DMS79 treated with DMSO at 0.1 percent for 48 hours (cell line): ENCODE measurements around the gene FBXO28.
A peak's percentile ranks its signal among the peaks of the same experiment; 100 is the strongest.
"Not testable (repeated sequence)": the region's sequence is repeated elsewhere in the genome, so short reads cannot be mapped to it uniquely, and the experiment has no call there.

Source experiments
- DNase-seq: peaks from one replicate; lab custom pipeline; 2025; lab: John Stamatoyannopoulos, UW

The FBXO28 gene

GRCh38 chr1:224189561-224189960, 75.7 kb downstream of the FBXO28 start:
- no peak for DNase-seq

GRCh38 chr1:224192082-224192788, 78.3 kb downstream of the FBXO28 start:
- DNase-seq = no peak

- no peak for DNase-seq
These were observed 79.5 kb downstream of the FBXO28 start for GRCh38 chr1:224193319-224193966.

GRCh38 chr1:224196813-224197600, 83.1 kb downstream of the FBXO28 start:
- DNase-seq = no peak

GRCh38 chr1:224198572-224198971, 84.7 kb downstream of the FBXO28 start:
- DNase-seq = no peak

- no peak for DNase-seq
These were observed 85.8 kb downstream of the FBXO28 start for GRCh38 chr1:224199679-224200078.

- DNase-seq = no peak
These were observed 87.5 kb downstream of the FBXO28 start for GRCh38 chr1:224201383-224201782.

- no peak for DNase-seq
These were observed 87.9 kb downstream of the FBXO28 start for GRCh38 chr1:224201853-224202252.

- DNase-seq = peak; percentile 63
These were observed 89.5 kb downstream of the FBXO28 start for GRCh38 chr1:224203243-224204016.

GRCh38 chr1:224205438-224205840, 91.5 kb downstream of the FBXO28 start:
- peak; percentile 21 for DNase-seq

- DNase-seq = not testable (repeated sequence)
These were observed 92.1 kb downstream of the FBXO28 start for GRCh38 chr1:224205931-224206538.

- DNase-seq = peak; percentile 70
These were observed 97.5 kb downstream of the FBXO28 start for GRCh38 chr1:224211206-224211962.
